Measurements from ENCODE around the gene RITA1.
A peak's percentile ranks its signal among the peaks of the same experiment; 100 is the strongest.

RITA1 gene

GRCh38 chr12:113216027-113216426, 30.5 kb downstream of the RITA1 start:
- H3K9ac ChIP-seq (ENCODE audit: low read length): no peak overlapping the region
- no peaks in the 10 kb centered on the region for H3K27me3 ChIP-seq (ENCODE audit: control insufficient read depth in 1 of 2, insufficient read depth in 2 of 2, low read length in 2 of 2)
- H3K36me3 ChIP-seq (ENCODE audit: insufficient read depth, low read length): no peaks in the 10 kb centered on the region
- H3K4me1 ChIP-seq (ENCODE audit: insufficient read depth, low read length): no peaks in the 10 kb centered on the region
- no peak overlapping the region for H3K27ac ChIP-seq (ENCODE audit: low read depth, low read length)
- no peak overlapping the region for H3K4me3 ChIP-seq (ENCODE audit: low read depth in 1 of 2, low read length in 2 of 2)
- H3K9me3 ChIP-seq (ENCODE audit: low read length): no peaks in the 10 kb centered on the region

DNA sequence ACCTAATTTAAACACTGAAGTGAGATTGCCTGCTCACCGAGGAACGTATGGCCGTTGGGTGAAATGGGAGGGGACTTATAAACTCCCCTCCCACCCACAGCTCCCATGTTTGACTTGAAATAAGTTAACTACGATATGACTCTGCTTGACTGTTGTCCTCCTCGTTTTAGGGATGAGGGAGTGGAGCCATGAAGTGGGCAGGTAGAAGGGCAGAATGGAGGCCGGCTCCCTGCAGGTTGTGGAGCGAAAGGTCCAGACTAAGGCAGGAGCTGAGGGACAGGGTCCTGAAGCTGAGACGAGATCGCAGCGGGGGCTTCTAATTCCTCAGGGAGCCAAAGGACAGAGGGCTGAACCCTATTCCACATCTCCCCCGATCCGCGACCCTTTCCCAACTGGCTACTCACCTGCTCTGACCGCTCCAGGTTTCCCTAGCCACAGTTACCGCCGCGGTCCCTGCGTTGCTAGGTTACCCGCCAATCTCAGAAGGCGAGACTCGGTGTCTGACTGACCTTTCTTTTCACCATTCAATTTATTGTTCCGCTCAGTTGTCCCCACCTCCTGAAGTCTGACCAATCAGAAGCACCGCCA, 35.2 kb downstream of the RITA1 start:
- no peaks in the 10 kb centered on the region for H3K27me3 ChIP-seq (ENCODE audit: control insufficient read depth in 1 of 2, insufficient read depth in 2 of 2, low read length in 2 of 2)
- no peaks in the 10 kb centered on the region for H3K36me3 ChIP-seq (ENCODE audit: insufficient read depth, low read length)
- H3K4me1 ChIP-seq (ENCODE audit: insufficient read depth, low read length): peaks cover 22% of the 10 kb centered on the region
- H3K27ac ChIP-seq (ENCODE audit: low read depth, low read length): peak overlapping the region; percentile 35
- H3K9me3 ChIP-seq (ENCODE audit: low read length): no peaks in the 10 kb centered on the region
- H3K9ac ChIP-seq (ENCODE audit: low read length): peak overlapping the region; percentile 39
- H3K4me3 ChIP-seq (ENCODE audit: low read depth in 1 of 2, low read length in 2 of 2): peak overlapping the region; percentile 78

GRCh38 chr12:113221181-113221996, 35.9 kb downstream of the RITA1 start, which contains the start of gene TPCN1:
Gene TPCN1, plus strand, starts transcription at chr12:113221464. Its CDS starts 5,389 bp downstream, at chr12:113226853.
- Histone ChIP-seq H3K4me1 (ENCODE audit: insufficient read depth, low read length) (peaks cover 22% of the 10 kb centered on the region), H3K4me3 (ENCODE audit: low read depth in 1 of 2, low read length in 2 of 2) (peak within 1 kb of the TSS; percentile 78 to 95), H3K27me3 (ENCODE audit: control insufficient read depth in 1 of 2, insufficient read depth in 2 of 2, low read length in 2 of 2) (no peaks in the 10 kb centered on the region), H3K36me3 (ENCODE audit: insufficient read depth, low read length) (no peaks in the 10 kb centered on the region), H3K9ac (ENCODE audit: low read length) (peak within 1 kb of the TSS; percentile 54), H3K9me3 (ENCODE audit: low read length) (no peaks in the 10 kb centered on the region), H3K27ac (ENCODE audit: low read depth, low read length) (peak within 1 kb of the TSS; percentile 95)

DNA sequence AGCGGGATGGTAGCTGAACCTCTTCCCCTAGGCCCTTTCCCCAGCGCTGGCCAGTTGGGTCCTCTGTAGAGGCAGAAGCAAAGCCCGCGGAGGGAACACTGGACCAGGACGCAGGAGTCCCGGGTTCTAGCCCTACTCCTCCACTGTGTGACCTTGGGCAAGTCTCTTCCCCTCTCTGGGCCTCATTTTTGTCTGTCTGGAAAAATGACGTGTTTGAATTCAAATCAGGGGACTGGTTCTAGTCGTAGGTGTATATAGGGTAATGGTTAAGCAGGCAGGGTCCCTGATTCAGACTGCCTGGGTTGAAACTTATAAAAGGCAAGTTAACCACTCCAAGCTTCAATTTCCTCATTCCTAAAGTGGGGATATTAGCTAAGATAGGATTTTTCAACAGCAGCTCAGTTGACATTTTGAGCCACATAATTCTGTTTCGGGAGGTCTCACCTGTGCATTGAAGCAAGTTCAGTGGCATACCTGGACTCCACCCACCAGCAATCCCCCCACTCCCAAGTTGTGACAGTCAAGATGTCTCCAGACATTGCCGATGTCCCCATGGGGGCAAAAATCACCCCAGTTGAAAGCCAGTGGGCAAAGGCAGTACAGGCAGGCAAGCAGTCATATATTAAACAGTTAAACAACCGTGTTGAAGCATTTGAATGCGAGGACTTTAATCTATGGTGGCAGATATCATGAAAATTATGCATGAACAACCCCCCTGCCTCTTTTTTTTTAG, 36.6 kb downstream of the RITA1 start:
- H3K4me1 ChIP-seq (ENCODE audit: insufficient read depth, low read length): peaks cover 22% of the 10 kb centered on the region
- peaks cover 7% of the 10 kb centered on the region for H3K36me3 ChIP-seq (ENCODE audit: insufficient read depth, low read length)
- H3K4me3 ChIP-seq (ENCODE audit: low read depth in 1 of 2, low read length in 2 of 2): peak overlapping the region; percentile 66 to 95
- peak overlapping the region; percentile 54 for H3K9ac ChIP-seq (ENCODE audit: low read length)
- H3K27me3 ChIP-seq (ENCODE audit: control insufficient read depth in 1 of 2, insufficient read depth in 2 of 2, low read length in 2 of 2): no peaks in the 10 kb centered on the region
- H3K9me3 ChIP-seq (ENCODE audit: low read length): no peaks in the 10 kb centered on the region
- H3K27ac ChIP-seq (ENCODE audit: low read depth, low read length): peak overlapping the region; percentile 95

- H3K4me1 ChIP-seq (ENCODE audit: insufficient read depth, low read length): peaks cover 22% of the 10 kb centered on the region
- H3K9me3 ChIP-seq (ENCODE audit: low read length): no peaks in the 10 kb centered on the region
- H3K4me3 ChIP-seq (ENCODE audit: low read depth in 1 of 2, low read length in 2 of 2): peak overlapping the region in 1 of 2 donors; percentile 95
- peak overlapping the region; percentile 54 for H3K9ac ChIP-seq (ENCODE audit: low read length)
- H3K36me3 ChIP-seq (ENCODE audit: insufficient read depth, low read length): peaks cover 14% of the 10 kb centered on the region
- peak overlapping the region; percentile 95 for H3K27ac ChIP-seq (ENCODE audit: low read depth, low read length)
- H3K27me3 ChIP-seq (ENCODE audit: control insufficient read depth in 1 of 2, insufficient read depth in 2 of 2, low read length in 2 of 2): no peaks in the 10 kb centered on the region
Measured at GRCh38 chr12:113222730-113223531, 37.4 kb downstream of the RITA1 start.

GRCh38 chr12:113224955-113225354, 39.4 kb downstream of the RITA1 start:
- Histone ChIP-seq H3K27ac (ENCODE audit: low read depth, low read length) (no peak overlapping the region), H3K9ac (ENCODE audit: low read length) (no peak overlapping the region), H3K4me1 (ENCODE audit: insufficient read depth, low read length) (peaks cover 22% of the 10 kb centered on the region), H3K4me3 (ENCODE audit: low read depth in 1 of 2, low read length in 2 of 2) (no peak overlapping the region), H3K9me3 (ENCODE audit: low read length) (no peaks in the 10 kb centered on the region), H3K27me3 (ENCODE audit: control insufficient read depth in 1 of 2, insufficient read depth in 2 of 2, low read length in 2 of 2) (no peaks in the 10 kb centered on the region), H3K36me3 (ENCODE audit: insufficient read depth, low read length) (peaks cover 29% of the 10 kb centered on the region)

DNA sequence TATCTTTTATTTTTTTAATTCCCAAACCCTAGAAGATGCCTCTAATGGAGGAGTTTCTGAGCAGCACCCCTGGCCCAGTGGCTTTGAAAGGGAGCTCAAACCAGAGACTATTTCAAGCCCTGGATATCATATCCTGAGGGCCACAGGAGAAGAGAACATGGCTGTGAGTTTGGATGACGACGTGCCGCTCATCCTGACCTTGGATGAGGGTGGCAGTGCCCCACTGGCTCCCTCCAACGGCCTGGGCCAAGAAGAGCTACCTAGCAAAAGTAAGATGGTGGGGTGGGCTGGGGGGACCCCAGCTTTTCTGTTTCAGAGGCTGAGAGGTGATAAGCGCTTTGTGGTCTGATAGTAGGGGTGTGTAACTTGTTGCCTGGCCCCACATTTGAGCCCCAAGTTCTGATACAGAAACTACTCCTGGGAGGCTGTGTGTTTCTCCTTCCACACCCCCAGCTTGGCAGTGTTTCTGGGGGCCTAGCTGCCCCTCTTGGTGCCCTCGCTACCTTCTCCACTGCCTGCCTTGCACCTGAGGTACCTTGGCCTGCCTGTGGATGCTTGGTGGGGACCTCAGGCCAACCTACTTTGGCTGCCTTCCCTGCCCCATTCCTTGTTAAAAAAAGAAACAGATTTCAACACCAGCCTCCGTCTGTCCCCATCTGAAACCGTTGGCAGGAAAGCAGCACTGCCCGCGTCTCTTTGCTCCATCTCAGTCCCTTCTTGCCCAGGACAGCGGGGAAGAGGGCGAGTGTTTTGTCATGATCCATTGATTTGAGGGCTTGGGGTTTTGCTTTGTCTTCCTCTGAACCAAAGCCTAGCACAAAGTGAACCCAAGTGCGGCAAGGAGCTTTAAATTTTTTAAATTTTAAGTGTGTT, 41.4 kb downstream of the RITA1 start:
- H3K4me3 ChIP-seq (ENCODE audit: low read depth in 1 of 2, low read length in 2 of 2): no peak overlapping the region

GRCh38 chr12:113227686-113228391, 42.3 kb downstream of the RITA1 start:
- H3K27me3 ChIP-seq (ENCODE audit: control insufficient read depth in 1 of 2, insufficient read depth in 2 of 2, low read length in 2 of 2): no peaks in the 10 kb centered on the region
- H3K36me3 ChIP-seq (ENCODE audit: insufficient read depth, low read length): peaks cover 56% of the 10 kb centered on the region
- H3K27ac ChIP-seq (ENCODE audit: low read depth, low read length): no peak overlapping the region
- H3K9ac ChIP-seq (ENCODE audit: low read length): no peak overlapping the region
- no peaks in the 10 kb centered on the region for H3K9me3 ChIP-seq (ENCODE audit: low read length)
- H3K4me1 ChIP-seq (ENCODE audit: insufficient read depth, low read length): peaks cover 12% of the 10 kb centered on the region
- H3K4me3 ChIP-seq (ENCODE audit: low read depth in 1 of 2, low read length in 2 of 2): no peak overlapping the region

More for the DNA sequence above, 41.4 kb downstream of the RITA1 start:
- no peak overlapping the region for H3K27ac ChIP-seq (ENCODE audit: low read depth, low read length)
- no peaks in the 10 kb centered on the region for H3K9me3 ChIP-seq (ENCODE audit: low read length)
- H3K36me3 ChIP-seq (ENCODE audit: insufficient read depth, low read length): peaks cover 47% of the 10 kb centered on the region
- H3K9ac ChIP-seq (ENCODE audit: low read length): no peak overlapping the region
- H3K27me3 ChIP-seq (ENCODE audit: control insufficient read depth in 1 of 2, insufficient read depth in 2 of 2, low read length in 2 of 2): no peaks in the 10 kb centered on the region
- peaks cover 21% of the 10 kb centered on the region for H3K4me1 ChIP-seq (ENCODE audit: insufficient read depth, low read length)

DNA sequence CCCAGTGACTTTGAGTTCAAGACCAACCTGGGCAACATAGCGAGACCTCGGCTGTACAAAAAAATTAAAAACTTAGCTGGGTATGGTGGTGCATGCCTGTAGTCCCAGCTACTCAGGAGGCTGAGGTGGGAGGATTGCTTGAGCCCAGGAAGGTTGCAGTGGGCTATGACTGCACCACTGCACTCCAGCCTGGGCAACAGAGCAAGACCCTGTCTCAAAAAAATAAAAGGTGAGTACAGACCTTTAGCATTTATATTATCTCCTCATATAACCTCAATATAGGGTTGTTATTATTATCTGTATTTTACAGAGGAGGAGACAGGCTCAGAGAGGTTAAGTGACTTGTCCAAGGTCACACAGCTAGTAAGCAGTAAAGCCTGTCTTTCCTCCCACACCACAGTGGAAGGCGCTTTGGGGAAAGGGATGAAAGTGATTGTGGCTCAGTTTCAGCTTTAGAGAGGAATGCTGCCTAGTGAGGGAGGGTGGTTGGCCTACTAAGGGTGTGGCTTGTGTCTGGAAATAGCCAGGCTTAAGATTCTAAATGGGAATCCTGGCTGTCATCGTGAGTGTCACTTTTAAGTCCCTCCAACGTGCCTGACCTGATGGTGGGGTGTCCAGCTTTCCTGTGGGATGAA, 43.0 kb downstream of the RITA1 start:
- Histone ChIP-seq H3K9me3 (ENCODE audit: low read length) (no peaks in the 10 kb centered on the region), H3K27ac (ENCODE audit: low read depth, low read length) (no peak overlapping the region), H3K36me3 (ENCODE audit: insufficient read depth, low read length) (peaks cover 63% of the 10 kb centered on the region), H3K27me3 (ENCODE audit: control insufficient read depth in 1 of 2, insufficient read depth in 2 of 2, low read length in 2 of 2) (no peaks in the 10 kb centered on the region), H3K4me3 (ENCODE audit: low read depth in 1 of 2, low read length in 2 of 2) (no peak overlapping the region), H3K9ac (ENCODE audit: low read length) (no peak overlapping the region), H3K4me1 (ENCODE audit: insufficient read depth, low read length) (peaks cover 7% of the 10 kb centered on the region)

All from muscle layer of colon (tissue), 2 donors.